GM21825 (cell line): Measurements from ENCODE around the gene TCF7L2.

ENCODE experiments used
- ATAC-seq: cut with Tn5 transposase; IDR thresholded peaks from one replicate; pipeline ENCODE4 v1.9.1; 2021; ENCODE audit warnings: mild to moderate bottlenecking, moderate library complexity; ENCODE audit not compliant: unreplicated experiment

The TCF7L2 gene

GRCh38 chr10:113175176-113175575 lies 225.1 kb downstream of the TCF7L2 start:
- ATAC-seq, result no peak

- no peak for ATAC-seq
Measured at GRCh38 chr10:113175756-113176651, 226.0 kb downstream of the TCF7L2 start.

GRCh38 chr10:113176652-113177155 lies 226.7 kb downstream of the TCF7L2 start:
- ATAC-seq, result no peak

GRCh38 chr10:113177156-113177935 lies 227.3 kb downstream of the TCF7L2 start:
- no peak for ATAC-seq

- ATAC-seq, result no peak
Measured at GRCh38 chr10:113177936-113178335, 227.9 kb downstream of the TCF7L2 start.

GRCh38 chr10:113178771-113179170 lies 228.7 kb downstream of the TCF7L2 start:
- no peak for ATAC-seq

GRCh38 chr10:113179265-113179664 lies 229.2 kb downstream of the TCF7L2 start:
- ATAC-seq, result no peak

GRCh38 chr10:113179966-113180365 lies 229.9 kb downstream of the TCF7L2 start:
- ATAC-seq, result no peak

- no peak for ATAC-seq
Measured at GRCh38 chr10:113180401-113181154, 230.5 kb downstream of the TCF7L2 start.

- ATAC-seq, result no peak
Measured at GRCh38 chr10:113182154-113182553, 232.1 kb downstream of the TCF7L2 start.

GRCh38 chr10:113183573-113183972 lies 233.5 kb downstream of the TCF7L2 start:
- no peak for ATAC-seq

GRCh38 chr10:113187063-113187777 lies 237.2 kb downstream of the TCF7L2 start:
- ATAC-seq, result no peak

- no peak for ATAC-seq
Measured at GRCh38 chr10:113199459-113199858, 249.4 kb downstream of the TCF7L2 start.

GRCh38 chr10:113202011-113202410 lies 252.0 kb downstream of the TCF7L2 start:
- no peak for ATAC-seq

- ATAC-seq, result no peak
Measured at GRCh38 chr10:113207924-113208323, 257.9 kb downstream of the TCF7L2 start.

GRCh38 chr10:113213035-113213434 lies 263.0 kb downstream of the TCF7L2 start:
- no peak for ATAC-seq

- ATAC-seq, result no peak
Measured at GRCh38 chr10:113214331-113214730, 264.3 kb downstream of the TCF7L2 start.

- no peak for ATAC-seq
Measured at GRCh38 chr10:113216102-113216501, 266.1 kb downstream of the TCF7L2 start.
